Measurements from ENCODE around the gene ZXDC. TPM values are rescaled to one million over a fixed set of nuclear protein-coding genes. Genes with fewer than 3 reads are reported as not detected.

The ZXDC gene
- total and polyA plus RNA-seq, 2 donors (not counting 3 experiments of a cell fraction or from before 2014, with no cell fraction given): 15.2 to 22.6 TPM

DNA sequence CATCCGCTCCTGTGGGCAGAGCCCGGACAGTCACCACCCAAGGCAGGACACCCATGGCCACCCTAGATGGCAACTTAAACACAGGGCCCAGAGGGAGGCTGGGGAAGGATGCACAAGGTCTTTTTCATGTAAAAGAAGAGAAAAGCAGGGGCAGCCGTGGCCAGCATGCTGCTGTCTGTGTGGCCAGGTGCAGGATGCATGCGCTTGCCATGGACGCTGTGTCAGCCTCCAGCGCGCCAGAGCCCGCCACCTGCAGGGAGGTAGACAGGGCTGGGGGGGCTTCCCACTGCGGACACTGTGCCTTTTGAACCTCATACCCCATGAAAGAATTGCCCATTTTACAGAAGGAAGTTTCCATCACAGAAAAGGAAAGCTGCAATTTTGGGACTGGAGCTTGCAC lies 23.7 kb upstream of the ZXDC start:
- Histone ChIP-seq H3K36me3 (ENCODE audit: control insufficient read depth in 2 of 2, extremely low read depth in 1 of 2, insufficient read depth in 2 of 2, low read length in 2 of 2) (no peaks in the 10 kb centered on the region), H3K4me2 (ENCODE audit: insufficient read depth, low read length) (no peak overlapping the region), H3K9ac (replicated peaks; ENCODE audit: extremely low read depth, insufficient read depth, low read length) (no peak overlapping the region), H4K20me1 (replicated peaks; ENCODE audit: control insufficient read depth, extremely low read depth, insufficient read depth, low read length) (no peaks in the 10 kb centered on the region), H3K79me2 (ENCODE audit: control insufficient read depth, insufficient read depth, low read length) (no peaks in the 10 kb centered on the region), H3K4me3 (replicated peaks in 1 of 3; ENCODE audit: insufficient read depth in 1 of 3, low read depth in 1 of 3, low read length in 3 of 3) (no peak overlapping the region), H3K27me3 (ENCODE audit: control insufficient read depth in 2 of 2, insufficient read depth in 2 of 2, low read length in 2 of 2) (no peaks in the 10 kb centered on the region), H3K4me1 (ENCODE audit: control insufficient read depth, extremely low read depth, insufficient read depth, low read length) (no peaks in the 10 kb centered on the region), H3K27ac (ENCODE audit: insufficient read depth, low read depth, low read length) (no peak overlapping the region), H3K9me1 (replicated peaks; ENCODE audit: control insufficient read depth, extremely low read depth, insufficient read depth, low read length) (no peaks in the 10 kb centered on the region), H2AFZ (ENCODE audit: low read depth, low read length) (no peak overlapping the region), H3K9me3 (replicated peaks; ENCODE audit: control insufficient read depth, insufficient read depth, low read length) (no peaks in the 10 kb centered on the region)
- no TSS peak for BruUV-seq (replicated peaks)
- no peak for FAIRE-seq
- TF ChIP-seq POLR2A (IDR thresholded peaks at IDR 0.05; ENCODE audit: low read depth, low read length) (no peak), MYC (IDR thresholded peaks at IDR 0.05; ENCODE audit: low read depth, low read length) (no peak), EZH2 (IDR thresholded peaks at IDR 0.05; ENCODE audit: borderline replicate concordance, low read depth, low read length, severe bottlenecking) (no peak), FOS (IDR thresholded peaks at IDR 0.05; ENCODE audit: borderline replicate concordance, insufficient read depth, low read length) (no peak), JUN (IDR thresholded peaks at IDR 0.05; ENCODE audit: borderline replicate concordance, insufficient read depth, insufficient read length, low read depth) (no peak), GATA2 (IDR thresholded peaks at IDR 0.05; ENCODE audit: insufficient read depth, insufficient read length, low read depth, low read length) (no peak), POLR2AphosphoS5 (IDR thresholded peaks at IDR 0.05; ENCODE audit: insufficient read depth, low read depth, low read length) (no peak)
- ChIA-PET POLR2A (no interaction called here), CTCF (no interaction called here)
- intact Hi-C loops (cut with micrococcal nuclease) (no loop called here), dilution Hi-C loops (cut with MboI; ENCODE audit: extremely low pct_ligation_motif_present, low sequenced_read_pairs) (no loop called here)
- DNase-seq (ENCODE audit: low read depth, low spot score): no peak

GRCh38 chr3:126498929-126499328 lies 23.2 kb upstream of the ZXDC start:
- Histone ChIP-seq H3K4me1 (ENCODE audit: control insufficient read depth, extremely low read depth, insufficient read depth, low read length) (no peaks in the 10 kb centered on the region), H3K36me3 (ENCODE audit: control insufficient read depth in 2 of 2, extremely low read depth in 1 of 2, insufficient read depth in 2 of 2, low read length in 2 of 2) (no peaks in the 10 kb centered on the region), H3K9me1 (replicated peaks; ENCODE audit: control insufficient read depth, extremely low read depth, insufficient read depth, low read length) (no peaks in the 10 kb centered on the region), H4K20me1 (replicated peaks; ENCODE audit: control insufficient read depth, extremely low read depth, insufficient read depth, low read length) (no peaks in the 10 kb centered on the region), H2AFZ (ENCODE audit: low read depth, low read length) (no peak overlapping the region), H3K4me3 (replicated peaks in 1 of 3; ENCODE audit: insufficient read depth in 1 of 3, low read depth in 1 of 3, low read length in 3 of 3) (no peak overlapping the region), H3K4me2 (ENCODE audit: insufficient read depth, low read length) (no peak overlapping the region), H3K9ac (replicated peaks; ENCODE audit: extremely low read depth, insufficient read depth, low read length) (no peak overlapping the region), H3K27me3 (ENCODE audit: control insufficient read depth in 2 of 2, insufficient read depth in 2 of 2, low read length in 2 of 2) (no peaks in the 10 kb centered on the region), H3K27ac (ENCODE audit: insufficient read depth, low read depth, low read length) (no peak overlapping the region), H3K9me3 (replicated peaks; ENCODE audit: control insufficient read depth, insufficient read depth, low read length) (no peaks in the 10 kb centered on the region), H3K79me2 (ENCODE audit: control insufficient read depth, insufficient read depth, low read length) (no peaks in the 10 kb centered on the region)
- DNase-seq (ENCODE audit: low read depth, low spot score) (no peak), FAIRE-seq (no peak)
- no peak for TF ChIP-seq FOS (IDR thresholded peaks at IDR 0.05; ENCODE audit: borderline replicate concordance, insufficient read depth, low read length)
- TF ChIP-seq JUN (IDR thresholded peaks at IDR 0.05; ENCODE audit: borderline replicate concordance, insufficient read depth, insufficient read length, low read depth): no peak
- no peak for TF ChIP-seq POLR2A (IDR thresholded peaks at IDR 0.05; ENCODE audit: low read depth, low read length)
- TF ChIP-seq POLR2AphosphoS5 (IDR thresholded peaks at IDR 0.05; ENCODE audit: insufficient read depth, low read depth, low read length): no peak
- no peak for TF ChIP-seq MAX (IDR thresholded peaks at IDR 0.05; ENCODE audit: insufficient read depth, insufficient read length)
- TF ChIP-seq EZH2 (IDR thresholded peaks at IDR 0.05; ENCODE audit: borderline replicate concordance, low read depth, low read length, severe bottlenecking): no peak
- TF ChIP-seq, protein P1, sequence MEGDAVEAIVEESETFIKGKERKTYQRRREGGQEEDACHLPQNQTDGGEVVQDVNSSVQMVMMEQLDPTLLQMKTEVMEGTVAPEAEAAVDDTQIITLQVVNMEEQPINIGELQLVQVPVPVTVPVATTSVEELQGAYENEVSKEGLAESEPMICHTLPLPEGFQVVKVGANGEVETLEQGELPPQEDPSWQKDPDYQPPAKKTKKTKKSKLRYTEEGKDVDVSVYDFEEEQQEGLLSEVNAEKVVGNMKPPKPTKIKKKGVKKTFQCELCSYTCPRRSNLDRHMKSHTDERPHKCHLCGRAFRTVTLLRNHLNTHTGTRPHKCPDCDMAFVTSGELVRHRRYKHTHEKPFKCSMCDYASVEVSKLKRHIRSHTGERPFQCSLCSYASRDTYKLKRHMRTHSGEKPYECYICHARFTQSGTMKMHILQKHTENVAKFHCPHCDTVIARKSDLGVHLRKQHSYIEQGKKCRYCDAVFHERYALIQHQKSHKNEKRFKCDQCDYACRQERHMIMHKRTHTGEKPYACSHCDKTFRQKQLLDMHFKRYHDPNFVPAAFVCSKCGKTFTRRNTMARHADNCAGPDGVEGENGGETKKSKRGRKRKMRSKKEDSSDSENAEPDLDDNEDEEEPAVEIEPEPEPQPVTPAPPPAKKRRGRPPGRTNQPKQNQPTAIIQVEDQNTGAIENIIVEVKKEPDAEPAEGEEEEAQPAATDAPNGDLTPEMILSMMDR (IDR thresholded peaks at IDR 0.05; ENCODE audit: extremely low read depth in 1 of 2, insufficient read depth in 1 of 2, low read depth in 1 of 2, low read length in 2 of 2): no peak
- TF ChIP-seq MYC (IDR thresholded peaks at IDR 0.05; ENCODE audit: low read depth, low read length): no peak
- no peak for TF ChIP-seq GATA2 (IDR thresholded peaks at IDR 0.05; ENCODE audit: insufficient read depth, insufficient read length, low read depth, low read length)
- intact Hi-C loops (cut with micrococcal nuclease): no loop called here
- dilution Hi-C loops (cut with MboI; ENCODE audit: extremely low pct_ligation_motif_present, low sequenced_read_pairs): no loop called here
- POLR2A ChIA-PET: no interaction called here
- CTCF ChIA-PET: no interaction called here
- BruUV-seq (replicated peaks): no TSS peak

Measured in endothelial cell of umbilical vein (primary cell).